Neuron (in vitro differentiated cells): ENCODE measurements around the gene EDNRA.

Source experiments
- H2AFZ ChIP-seq: one replicate; pipeline ENCODE4 v1.6.1; 2013; ENCODE audit warnings: low read depth, mild to moderate bottlenecking, inconsistent platforms, low read length, moderate library complexity
- H3K27me3 ChIP-seq: one replicate; pipeline ENCODE4 v1.6.1; 2013; ENCODE audit warnings: low read length; ENCODE audit not compliant: insufficient read depth
- H3K36me3 ChIP-seq: one replicate; pipeline ENCODE4 v1.6.1; 2013; ENCODE audit warnings: low read length; ENCODE audit not compliant: insufficient read depth
- H3K4me1 ChIP-seq: one replicate; pipeline ENCODE4 v1.6.1; 2013; ENCODE audit warnings: low read length; ENCODE audit not compliant: insufficient read depth
- H3K4me3 ChIP-seq: 2 replicates; pipeline ENCODE4 v1.5.1; 2013; ENCODE audit warnings: mild to moderate bottlenecking, low read length, moderate library complexity
- H3K9me3 ChIP-seq: one replicate; pipeline ENCODE4 v1.6.1; 2013; ENCODE audit warnings: low read length

EDNRA gene

DNA sequence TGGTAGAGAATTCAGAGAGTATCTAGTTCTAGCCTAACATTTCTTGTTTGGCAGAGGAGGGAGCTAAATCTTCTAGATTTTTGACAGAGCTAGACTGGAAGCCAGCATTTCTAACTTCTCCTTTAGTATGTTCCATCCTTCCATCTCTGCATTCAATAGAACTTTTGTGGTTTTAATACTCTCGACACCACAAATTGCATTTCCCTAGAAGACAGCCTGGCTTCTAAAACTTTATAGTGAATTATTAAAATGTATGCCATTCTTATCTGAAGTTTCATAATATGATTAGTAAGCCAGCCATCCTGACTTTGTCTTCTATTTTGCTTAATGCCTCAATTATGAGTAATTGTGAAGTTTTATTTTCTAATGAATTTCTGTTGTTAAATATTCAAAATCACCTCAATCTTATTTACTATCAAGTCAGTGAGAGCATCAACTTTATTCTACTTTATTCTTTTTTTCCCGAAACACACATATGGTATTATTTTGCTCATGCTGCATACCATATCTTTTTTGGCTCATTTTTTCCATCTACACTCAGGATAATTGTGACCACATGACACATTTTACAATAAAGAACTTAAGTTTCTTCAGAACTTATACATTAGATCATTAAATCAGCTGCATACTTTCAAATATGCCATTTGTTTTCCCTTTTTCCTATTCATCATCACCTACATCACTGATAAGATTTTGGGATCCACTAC lies 30.2 kb downstream of the EDNRA start:
- Histone ChIP-seq H3K27me3 (no peaks in the 10 kb centered on the region), H2AFZ (no peak overlapping the region), H3K9me3 (no peaks in the 10 kb centered on the region), H3K4me3 (no peak overlapping the region), H3K36me3 (no peaks in the 10 kb centered on the region), H3K4me1 (no peaks in the 10 kb centered on the region)

DNA sequence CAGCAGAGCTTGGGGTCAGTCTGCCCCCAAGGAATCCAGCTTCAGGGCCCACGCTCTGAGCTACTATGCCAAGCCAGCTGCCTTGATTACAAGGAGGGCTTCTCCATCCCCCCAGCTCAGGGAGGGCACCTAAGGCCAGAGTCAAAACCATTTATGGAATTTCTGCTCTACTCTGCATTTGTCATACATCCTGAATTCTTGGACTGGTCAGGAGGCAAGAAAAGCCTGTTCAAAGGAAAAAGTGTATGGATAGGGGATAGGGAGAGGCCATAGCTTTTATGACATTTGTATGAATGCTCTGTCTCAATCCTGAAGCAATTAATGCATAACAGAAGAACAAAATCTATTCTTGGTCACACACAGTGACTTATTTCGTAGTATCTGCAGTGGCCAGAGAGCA lies 32.2 kb downstream of the EDNRA start:
- Histone ChIP-seq H3K4me1 (no peaks in the 10 kb centered on the region), H3K27me3 (no peaks in the 10 kb centered on the region), H3K4me3 (no peak overlapping the region), H3K9me3 (no peaks in the 10 kb centered on the region), H2AFZ (no peak overlapping the region), H3K36me3 (no peaks in the 10 kb centered on the region)

DNA sequence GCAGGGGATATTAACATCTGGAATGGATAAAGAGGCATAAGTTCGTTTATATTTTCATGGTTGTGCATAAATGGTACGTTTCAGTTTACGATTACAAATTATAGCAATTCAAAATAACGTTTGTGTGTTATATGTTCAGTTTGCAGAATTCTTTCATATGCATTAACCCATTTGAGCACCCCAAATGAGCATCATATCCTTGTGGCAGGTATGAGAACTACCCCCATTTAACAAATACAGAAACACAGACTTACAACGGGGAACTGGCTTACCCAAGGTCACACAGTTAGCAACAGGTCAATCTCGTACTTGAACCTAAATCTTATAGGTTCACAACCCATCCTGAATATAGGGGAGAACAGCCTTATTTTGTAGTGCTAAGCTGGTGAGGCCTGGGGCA lies 33.1 kb downstream of the EDNRA start:
- Histone ChIP-seq H2AFZ (no peak overlapping the region), H3K4me1 (no peaks in the 10 kb centered on the region)

DNA sequence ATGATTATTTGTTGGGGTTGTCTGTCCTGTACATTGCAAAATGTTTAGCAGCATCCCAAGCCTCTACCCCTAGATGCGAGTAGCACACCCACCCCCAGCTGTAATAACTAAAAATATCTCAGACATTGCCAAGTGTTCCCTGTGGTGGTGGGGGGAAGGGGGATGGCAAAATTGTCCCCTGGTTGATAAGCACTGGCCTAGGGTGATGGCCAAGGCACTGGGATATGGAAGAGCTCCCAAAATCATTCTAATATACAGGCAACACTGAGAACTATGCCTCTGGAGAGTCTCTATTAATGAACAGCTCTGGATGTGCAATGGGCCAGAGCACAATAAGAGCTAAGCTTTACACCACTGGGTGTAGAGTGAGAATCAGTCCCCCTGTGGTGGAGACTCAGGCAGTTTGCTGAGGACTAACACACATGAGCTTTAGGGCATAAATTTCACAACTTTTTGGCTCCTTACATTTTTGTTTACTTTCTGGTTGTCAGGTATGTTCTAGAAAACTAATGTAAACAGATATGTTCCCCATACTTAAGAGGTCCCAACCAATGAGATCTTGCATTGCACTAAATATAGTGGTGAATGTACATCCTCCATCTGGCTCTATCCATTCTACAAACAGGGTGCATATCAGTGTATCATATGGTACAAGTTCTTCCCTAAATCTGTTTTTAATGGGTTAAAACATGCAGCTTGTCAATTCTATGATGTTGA lies 34.5 kb downstream of the EDNRA start:
- Histone ChIP-seq H2AFZ (no peak overlapping the region), H3K27me3 (no peaks in the 10 kb centered on the region), H3K4me3 (no peak overlapping the region), H3K9me3 (no peaks in the 10 kb centered on the region), H3K36me3 (no peaks in the 10 kb centered on the region), H3K4me1 (no peaks in the 10 kb centered on the region)

More for the DNA sequence above, 33.1 kb downstream of the EDNRA start:
- Histone ChIP-seq H3K4me3 (no peak overlapping the region), H3K36me3 (no peaks in the 10 kb centered on the region), H3K27me3 (no peaks in the 10 kb centered on the region), H3K9me3 (no peaks in the 10 kb centered on the region)

DNA sequence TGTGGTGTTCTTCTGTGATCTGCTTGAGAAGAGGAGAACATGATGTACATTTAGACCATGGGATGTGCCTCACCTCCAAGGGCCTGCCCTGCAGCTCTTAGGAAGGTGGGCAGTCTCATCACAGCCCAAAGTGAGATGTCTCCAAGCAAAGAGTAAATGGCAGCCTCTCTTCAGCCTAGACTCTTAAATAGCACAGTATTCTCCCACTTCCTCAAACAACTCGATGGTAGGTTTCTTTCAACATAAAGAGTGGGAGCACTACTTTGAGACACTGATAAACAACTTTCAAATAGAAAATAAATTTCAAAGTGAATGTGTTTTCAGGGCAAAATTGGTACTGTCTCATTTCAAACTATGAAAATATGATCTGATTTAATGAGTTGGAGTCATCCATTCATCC lies 35.2 kb downstream of the EDNRA start:
- Histone ChIP-seq H3K9me3 (no peaks in the 10 kb centered on the region), H3K4me3 (no peak overlapping the region), H3K4me1 (no peaks in the 10 kb centered on the region), H3K36me3 (no peaks in the 10 kb centered on the region), H2AFZ (no peak overlapping the region), H3K27me3 (no peaks in the 10 kb centered on the region)

DNA sequence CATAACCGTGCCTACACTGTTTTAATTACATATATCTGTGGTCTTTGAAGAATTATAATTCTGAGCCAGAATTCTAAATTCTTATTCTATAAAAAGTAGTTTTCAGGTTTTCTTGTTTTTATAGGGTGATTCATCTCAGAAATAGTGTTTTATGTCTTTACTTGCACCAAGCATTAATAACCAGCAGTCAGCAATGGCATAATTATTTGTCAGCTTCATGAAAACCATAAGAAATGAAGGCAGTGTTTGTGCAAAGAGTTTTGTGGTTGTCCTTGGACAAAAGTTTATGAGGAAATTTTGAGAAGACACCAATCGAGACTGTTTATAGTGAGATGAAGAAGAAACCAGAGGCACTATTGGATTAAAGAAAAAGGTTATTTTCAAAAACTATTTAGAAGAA lies 37.2 kb downstream of the EDNRA start:
- Histone ChIP-seq H3K4me3 (no peak overlapping the region), H2AFZ (no peak overlapping the region), H3K4me1 (no peaks in the 10 kb centered on the region)

DNA sequence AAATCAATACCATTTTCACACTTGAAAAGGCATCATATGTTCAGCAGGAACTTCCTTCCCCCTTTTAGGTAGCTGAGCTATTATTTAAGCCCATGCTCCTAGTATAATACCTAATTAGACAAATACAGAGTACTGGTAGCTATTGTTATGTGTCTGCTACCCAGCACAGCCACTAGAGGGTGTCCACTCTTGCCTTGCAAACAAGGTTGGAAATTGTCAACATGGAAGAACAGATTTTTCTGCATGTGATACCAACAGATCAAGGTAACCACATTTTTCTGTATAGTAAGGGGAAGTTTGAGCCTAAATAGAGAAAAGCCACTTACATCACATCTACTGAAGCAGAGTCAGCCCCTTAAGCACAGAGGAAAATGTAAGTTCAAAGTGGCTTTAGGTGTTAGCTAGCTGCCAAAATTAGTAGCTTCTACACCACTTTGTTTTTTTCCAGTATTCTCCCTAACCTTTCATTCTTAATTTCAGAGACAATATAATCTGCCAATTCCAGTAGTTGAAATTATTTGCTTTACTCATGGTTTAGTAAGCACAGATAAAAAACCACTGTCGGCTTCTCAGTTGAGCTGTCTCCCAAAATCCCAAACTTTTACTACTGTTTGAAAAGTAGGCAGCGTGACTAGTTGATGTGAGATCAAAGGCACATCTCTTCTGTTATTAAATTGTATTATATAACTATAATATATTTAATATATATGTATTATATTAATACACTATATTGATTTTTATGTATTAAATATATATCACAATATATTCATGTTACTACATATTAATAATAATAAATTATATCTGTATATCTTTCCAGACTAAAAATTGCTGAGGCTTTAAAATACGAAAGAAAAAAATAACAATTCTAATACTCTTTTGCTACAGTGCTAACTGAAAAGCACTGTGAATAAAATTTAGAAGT lies 38.2 kb downstream of the EDNRA start:
- Histone ChIP-seq H3K36me3 (no peaks in the 10 kb centered on the region), H3K9me3 (no peaks in the 10 kb centered on the region), H2AFZ (no peak overlapping the region), H3K27me3 (no peaks in the 10 kb centered on the region), H3K4me3 (no peak overlapping the region), H3K4me1 (no peaks in the 10 kb centered on the region)

More for the DNA sequence above, 37.2 kb downstream of the EDNRA start:
- no peaks in the 10 kb centered on the region for H3K9me3 ChIP-seq
- no peaks in the 10 kb centered on the region for H3K36me3 ChIP-seq
- H3K27me3 ChIP-seq = no peaks in the 10 kb centered on the region

DNA sequence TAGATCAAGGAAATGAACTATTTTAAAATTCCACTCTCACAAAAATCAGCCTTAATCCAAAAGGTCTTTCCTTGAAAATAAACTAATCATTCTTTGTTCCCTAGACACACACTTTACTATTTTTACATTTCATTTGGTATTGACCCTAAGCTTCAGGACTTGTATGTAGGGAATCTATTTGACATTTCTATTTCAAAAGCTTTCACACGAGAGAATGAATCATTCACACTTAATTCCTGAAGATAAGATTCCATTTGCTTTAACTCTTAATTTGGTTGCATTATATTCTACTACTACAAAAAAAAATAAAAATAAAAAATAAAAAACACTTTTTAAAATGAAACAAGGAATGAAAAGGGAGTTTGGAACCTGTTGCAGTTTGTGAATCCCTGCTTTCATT lies 43.7 kb downstream of the EDNRA start:
- no peaks in the 10 kb centered on the region for H3K36me3 ChIP-seq
- no peaks in the 10 kb centered on the region for H3K4me1 ChIP-seq
- no peak overlapping the region for H3K4me3 ChIP-seq
- no peaks in the 10 kb centered on the region for H3K27me3 ChIP-seq
- no peak overlapping the region for H2AFZ ChIP-seq
- no peaks in the 10 kb centered on the region for H3K9me3 ChIP-seq

DNA sequence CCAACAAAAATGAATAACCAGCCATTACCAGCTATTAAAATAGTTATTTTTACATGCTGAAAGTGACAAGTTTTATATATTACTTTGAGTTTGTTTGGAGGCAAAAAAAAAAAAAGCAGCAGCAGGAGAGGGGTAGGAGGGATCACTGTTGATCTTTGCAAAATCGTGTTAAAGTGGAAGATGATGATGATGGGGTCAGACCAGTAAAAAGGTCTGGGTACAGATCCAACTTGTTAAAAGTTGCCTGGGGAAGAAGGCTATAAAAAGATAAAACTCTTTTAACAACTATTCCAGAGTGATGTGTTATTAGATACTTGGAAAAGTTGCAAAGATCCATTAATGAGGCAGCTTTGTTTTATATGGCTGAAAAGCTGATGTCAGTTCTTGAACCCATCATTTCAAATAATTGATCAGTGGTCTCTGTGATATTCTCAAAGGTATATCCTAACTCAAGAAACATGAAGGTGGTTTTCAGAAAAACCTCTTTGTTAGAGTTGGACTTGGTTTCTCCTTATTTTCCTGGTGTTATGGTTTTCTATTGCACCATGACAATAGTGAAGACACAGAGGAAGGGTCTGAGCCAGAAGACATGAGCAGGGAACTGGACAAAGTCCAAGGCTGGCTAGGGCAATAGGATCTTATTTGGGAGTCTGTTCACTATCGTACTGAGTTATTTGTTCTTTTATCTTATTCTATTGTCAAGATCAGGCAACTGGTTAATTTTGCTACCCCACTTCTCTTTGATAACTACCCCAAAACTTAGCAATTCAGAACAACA lies 44.8 kb downstream of the EDNRA start:
- Histone ChIP-seq H2AFZ (no peak overlapping the region), H3K4me3 (no peak overlapping the region), H3K9me3 (no peaks in the 10 kb centered on the region), H3K36me3 (no peaks in the 10 kb centered on the region), H3K27me3 (no peaks in the 10 kb centered on the region), H3K4me1 (no peaks in the 10 kb centered on the region)

DNA sequence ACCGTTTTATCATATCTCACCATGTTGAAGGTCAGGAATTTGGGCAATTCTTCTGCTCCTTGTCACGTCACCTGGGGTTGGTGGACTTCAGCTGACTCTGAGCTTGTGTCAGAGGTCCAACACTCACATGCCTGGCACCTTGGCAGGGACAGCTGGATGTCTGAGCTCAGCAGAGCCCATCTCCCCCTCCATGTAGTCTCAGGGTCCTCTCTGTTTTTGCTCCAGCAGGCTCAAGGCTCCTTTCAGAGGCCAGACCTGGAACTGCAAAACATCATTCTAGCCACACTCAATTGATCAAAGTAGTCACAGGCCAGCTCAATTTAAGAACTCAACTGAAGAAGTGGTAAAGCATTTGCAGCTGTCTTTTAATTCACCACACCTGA lies 45.4 kb downstream of the EDNRA start:
- H3K27me3 ChIP-seq = no peaks in the 10 kb centered on the region

DNA sequence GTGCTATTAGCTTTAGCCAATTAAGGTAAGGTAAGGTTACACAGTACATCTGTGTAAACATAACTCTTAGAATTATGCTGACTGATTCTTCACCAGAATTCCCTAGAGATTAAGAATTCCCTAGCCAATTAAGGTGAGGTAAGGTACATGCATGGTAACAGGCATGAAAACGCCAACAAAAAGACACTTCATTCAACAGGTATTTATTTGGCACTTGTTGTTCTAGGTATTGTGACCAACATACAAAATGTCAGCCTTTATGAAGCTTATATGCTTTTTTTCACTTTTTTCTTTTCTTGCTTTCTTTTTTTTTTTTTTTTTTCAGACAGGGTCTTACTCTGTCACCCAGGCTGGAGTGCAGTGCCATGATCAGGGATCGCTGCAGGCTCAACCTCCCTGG lies 47.2 kb downstream of the EDNRA start:
- Histone ChIP-seq H3K36me3 (no peaks in the 10 kb centered on the region), H3K4me3 (no peak overlapping the region), H3K27me3 (no peaks in the 10 kb centered on the region), H2AFZ (no peak overlapping the region), H3K9me3 (no peaks in the 10 kb centered on the region), H3K4me1 (no peaks in the 10 kb centered on the region)

More for the DNA sequence above, 45.4 kb downstream of the EDNRA start:
- H3K4me1 ChIP-seq = no peaks in the 10 kb centered on the region
- no peaks in the 10 kb centered on the region for H3K36me3 ChIP-seq
- H3K4me3 ChIP-seq = no peak overlapping the region
- no peaks in the 10 kb centered on the region for H3K9me3 ChIP-seq
- no peak overlapping the region for H2AFZ ChIP-seq

DNA sequence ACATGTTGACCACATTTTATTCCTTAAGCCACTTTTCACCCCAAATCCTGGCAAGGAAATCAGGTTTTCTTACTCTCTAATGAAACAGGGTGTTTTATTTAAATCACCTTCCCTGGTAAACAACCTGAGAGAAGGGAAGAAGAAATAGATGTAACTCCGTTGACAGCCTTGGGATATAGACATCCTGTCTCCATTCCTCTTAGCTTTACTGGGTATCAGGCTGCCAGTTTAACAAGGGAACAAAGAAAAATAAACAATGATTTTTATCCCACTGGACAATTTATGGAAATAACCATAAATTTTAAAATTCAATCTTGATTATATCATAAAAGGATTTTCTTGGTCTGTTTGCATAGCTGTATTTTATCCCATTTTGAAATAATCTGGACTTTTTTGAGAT lies 49.2 kb downstream of the EDNRA start:
- H3K36me3 ChIP-seq = no peaks in the 10 kb centered on the region

More for the DNA sequence above, 49.2 kb downstream of the EDNRA start:
- Histone ChIP-seq H3K4me1 (no peaks in the 10 kb centered on the region), H2AFZ (no peak overlapping the region), H3K9me3 (no peaks in the 10 kb centered on the region), H3K27me3 (no peaks in the 10 kb centered on the region), H3K4me3 (no peak overlapping the region)
